T47D (cell line): ENCODE measurements around the gene SFMBT1.

Source experiments
- DNase-seq, 2 experiments: peaks; one replicate each; pipeline versions ENCODE4 v3.0.0 to v3.0.0-alpha.2; 2011 to 2012; ENCODE audit warnings: low read depth in 1 of 2, low spot score in 1 of 2
- JUND ChIP-seq: IDR thresholded peaks from 2 replicates; pipeline ENCODE4 v1.6.1; 2012; ENCODE audit warnings: low read depth
- in situ Hi-C: cut with HindIII; loops from 2 replicates; pipeline ENCODE4 v1.10.0; 2016; ENCODE audit warnings: low sequenced_read_pairs, low pct_unique_long_range_greater_than_20kb

SFMBT1 gene

DNA sequence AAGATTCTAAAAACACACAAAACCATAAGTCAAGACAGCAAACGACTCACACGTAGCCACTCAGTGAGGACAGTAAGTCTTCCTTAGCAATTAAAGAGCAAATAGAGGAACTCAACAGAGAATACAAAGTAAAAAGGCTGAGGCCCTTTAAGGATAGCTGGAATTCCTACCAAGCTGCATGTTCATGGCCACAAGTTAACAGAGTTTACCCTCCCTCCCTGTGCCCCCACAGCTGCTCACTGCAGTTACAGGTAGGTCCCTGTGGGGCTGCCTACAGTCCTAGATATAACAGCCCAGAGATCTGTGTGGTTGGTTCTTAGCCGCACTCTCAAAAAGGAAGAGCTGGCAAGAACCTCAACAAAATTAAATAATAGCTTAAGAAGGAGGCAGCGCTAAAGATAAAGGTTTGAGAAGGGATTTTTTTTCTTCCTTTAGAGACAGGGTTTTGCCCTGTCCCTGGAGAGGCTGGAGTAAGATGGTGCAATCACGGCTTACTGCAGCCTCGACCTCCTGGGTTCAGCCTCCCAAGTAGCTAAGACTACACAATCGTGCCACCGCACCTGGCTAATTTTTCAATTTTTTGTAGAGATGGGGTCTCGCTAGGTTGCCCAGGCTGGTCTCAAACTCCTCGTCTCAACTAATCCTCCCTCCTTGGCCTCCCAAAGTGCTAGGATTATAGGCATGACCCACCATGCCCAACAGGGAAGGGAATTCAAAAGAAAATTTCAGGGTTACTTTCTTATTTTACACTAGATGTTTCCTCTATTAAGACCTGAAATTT is 19.3 kb downstream of the SFMBT1 start:
- in situ Hi-C loops, result no loop called here
- no peak for TF ChIP-seq JUND
- DNase-seq, result no peak

DNA sequence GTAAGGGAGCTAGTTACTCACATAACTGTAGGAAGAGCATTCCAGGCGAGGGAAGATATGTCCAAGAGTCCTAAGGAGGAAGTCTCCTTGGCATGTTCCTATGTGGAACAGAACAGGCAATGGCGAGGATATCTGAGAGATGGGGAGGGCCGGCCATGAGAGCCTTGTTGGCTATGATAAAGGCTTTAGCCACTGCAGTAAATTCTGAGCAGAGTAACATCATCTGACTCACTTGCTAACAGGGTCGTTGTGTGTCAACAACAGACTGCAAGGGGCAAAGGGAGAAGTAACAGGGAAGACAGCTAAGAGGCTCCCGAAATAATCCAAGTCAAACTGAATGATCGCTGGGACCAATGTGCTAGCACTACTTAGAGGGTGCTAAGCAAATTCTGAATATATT is 21.6 kb downstream of the SFMBT1 start:
- in situ Hi-C loops, result no loop called here
- no peak for TF ChIP-seq JUND
- no peak for DNase-seq

DNA sequence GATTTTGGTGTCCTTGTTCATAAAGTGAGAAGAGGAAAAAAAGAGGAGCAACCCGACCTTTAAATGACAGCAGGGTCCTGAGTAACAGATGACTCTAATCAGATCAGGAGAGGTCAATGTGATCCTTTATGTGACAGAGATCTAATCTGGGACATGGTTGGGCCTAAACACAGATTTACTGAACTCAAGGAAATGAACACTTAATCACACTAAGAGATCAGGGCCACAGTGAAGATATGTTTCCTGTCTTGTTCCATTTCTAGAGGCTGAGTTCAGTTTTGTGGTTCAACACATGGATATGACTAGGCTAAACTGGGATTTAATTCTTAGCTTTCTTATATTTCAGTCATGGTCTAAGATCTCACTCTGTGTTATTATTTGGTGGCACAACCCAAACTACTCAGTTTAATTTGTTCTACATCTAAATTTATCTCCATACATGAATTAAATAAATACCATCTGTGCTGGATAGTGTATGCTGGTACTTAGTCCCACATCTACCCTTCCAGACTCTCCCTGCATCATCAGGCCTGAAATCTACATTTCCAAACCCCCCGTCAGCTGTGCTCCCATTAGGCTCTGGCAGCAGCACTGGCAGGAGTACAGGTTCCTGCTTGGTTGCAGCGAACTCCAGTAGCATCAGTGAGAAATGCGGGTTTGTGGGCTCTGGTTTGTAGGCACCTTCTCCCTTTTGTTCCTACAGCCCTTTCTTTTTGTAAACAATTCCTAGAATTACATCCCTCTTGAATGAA is 22.6 kb downstream of the SFMBT1 start:
- peak in 1 of 2 experiments; percentile 3 for DNase-seq
- in situ Hi-C loops, result no loop called here
- TF ChIP-seq JUND, result no peak

- in situ Hi-C loops, result no loop called here
- no peak for TF ChIP-seq JUND
- DNase-seq, result no peak
Measured at GRCh38 chr3:53022647-53023046, 23.2 kb downstream of the SFMBT1 start.

DNA sequence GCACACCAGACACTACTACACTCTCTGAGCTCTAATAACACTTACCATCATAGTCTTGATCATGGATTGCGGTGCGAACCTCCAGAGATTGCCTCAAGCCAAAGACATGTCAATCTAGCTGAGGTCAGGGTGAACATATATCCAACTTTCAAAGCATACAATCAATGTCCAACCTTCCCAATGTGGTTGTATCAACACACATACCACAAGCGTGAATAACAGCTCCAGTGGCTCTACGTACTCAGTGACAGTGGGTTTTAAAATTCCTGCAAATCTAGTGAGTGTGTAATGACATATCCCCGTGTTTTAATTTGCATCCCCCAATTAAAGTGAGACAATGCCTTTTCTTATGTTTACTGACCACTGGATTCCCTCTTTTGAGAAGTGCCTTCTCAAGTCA is 29.6 kb downstream of the SFMBT1 start:
- DNase-seq, result no peak
- in situ Hi-C loops, result no loop called here
- no peak for TF ChIP-seq JUND

- no peak for TF ChIP-seq JUND
- DNase-seq, result no peak
- in situ Hi-C loops, result no loop called here
Measured at GRCh38 chr3:53011324-53011723, 34.5 kb downstream of the SFMBT1 start.

- no peak for DNase-seq
- in situ Hi-C loops, result no loop called here
- TF ChIP-seq JUND, result no peak
Measured at GRCh38 chr3:53009826-53010539, 35.9 kb downstream of the SFMBT1 start.

DNA sequence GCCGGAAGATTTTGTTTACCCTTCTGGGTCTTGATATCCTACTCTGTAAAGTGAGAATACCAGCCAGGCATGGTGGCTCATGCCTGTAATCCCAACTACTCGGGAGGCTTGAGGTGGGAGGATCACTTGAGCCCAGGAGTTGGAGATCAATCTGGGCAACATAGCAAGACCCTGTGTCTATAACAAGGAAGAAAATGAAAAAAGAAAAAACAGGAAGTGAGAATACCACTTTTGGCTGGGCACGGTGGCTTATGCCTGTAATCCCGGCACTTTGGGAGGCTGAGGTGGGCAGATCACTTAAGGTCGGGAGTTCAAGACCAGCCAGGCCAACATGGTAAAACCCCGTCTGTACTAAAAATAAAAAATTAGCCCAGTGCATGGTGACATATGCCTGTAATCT is 36.9 kb downstream of the SFMBT1 start:
- DNase-seq, result no peak
- TF ChIP-seq JUND, result no peak
- in situ Hi-C loops, result no loop called here

DNA sequence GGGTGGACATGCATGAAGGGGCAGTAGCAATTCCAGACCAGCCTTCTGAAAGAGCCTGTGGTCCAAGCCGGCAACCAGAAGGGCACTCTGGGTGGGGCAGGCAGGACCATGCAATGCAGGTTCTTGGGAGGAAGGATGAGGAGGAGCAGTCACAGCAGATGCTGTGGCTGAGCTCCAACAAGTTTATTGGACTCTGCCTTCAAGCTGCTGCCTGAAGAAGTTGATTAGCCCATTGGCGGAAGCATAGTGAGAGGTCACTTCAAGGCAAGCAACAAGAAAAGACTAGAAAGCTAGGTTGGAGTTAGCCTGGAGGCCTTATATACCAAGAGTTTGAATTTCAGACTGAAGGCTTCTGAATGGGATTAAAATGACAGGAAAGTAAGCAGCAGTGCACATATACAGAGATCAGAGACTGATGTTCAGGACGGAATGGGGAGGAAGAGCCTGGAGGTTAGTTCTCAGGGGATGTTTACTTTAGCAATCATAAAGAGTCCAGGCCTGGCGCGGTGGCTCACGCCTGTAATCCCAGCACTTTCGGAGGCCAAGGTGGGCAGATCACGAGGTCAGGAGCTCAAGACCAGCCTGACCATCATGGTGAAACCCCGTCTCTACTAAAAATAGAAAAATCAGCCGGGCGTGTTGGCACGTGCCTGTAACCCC is 39.9 kb downstream of the SFMBT1 start:
- no peak for DNase-seq
- TF ChIP-seq JUND, result no peak
- in situ Hi-C loops, result no loop called here

DNA sequence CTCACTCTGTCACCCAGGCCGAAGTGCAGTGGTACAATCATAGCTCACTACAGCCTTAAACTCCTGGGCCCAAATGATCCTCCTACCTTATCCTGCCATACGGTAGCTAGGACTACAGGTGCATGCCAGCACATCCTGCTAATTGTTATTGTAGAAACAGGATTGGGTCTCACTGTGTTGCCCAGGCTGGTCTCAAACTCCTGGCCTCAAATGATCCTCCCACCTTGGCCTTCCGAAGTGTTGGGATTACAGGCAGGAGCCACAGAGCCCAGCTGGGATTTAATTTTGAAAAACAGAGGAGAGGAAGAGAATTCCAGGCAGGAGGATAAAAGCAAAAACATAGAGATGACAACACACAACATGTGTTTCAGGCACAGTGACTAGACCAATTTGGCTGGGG is 40.5 kb downstream of the SFMBT1 start:
- no peak for DNase-seq
- TF ChIP-seq JUND, result no peak
- in situ Hi-C loops, result no loop called here

DNA sequence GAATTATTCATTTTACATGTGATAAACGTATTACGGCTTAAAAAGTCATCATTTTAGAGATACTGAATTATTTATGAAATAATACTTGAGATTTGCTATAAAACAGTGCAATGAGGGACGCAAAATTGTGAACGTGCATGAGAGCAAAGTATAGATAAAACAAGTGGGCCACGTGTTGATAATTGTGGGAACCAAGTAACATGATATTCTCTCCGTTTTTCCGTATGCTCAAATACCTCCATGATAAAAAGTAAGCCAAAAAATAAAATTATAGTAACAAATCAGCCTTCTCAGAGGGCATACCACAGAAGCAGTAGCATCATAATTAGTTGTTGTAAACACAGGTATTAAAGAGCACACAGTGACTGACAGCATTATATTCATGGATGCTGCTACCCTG is 42.6 kb downstream of the SFMBT1 start:
- in situ Hi-C loops, result no loop called here
- no peak for TF ChIP-seq JUND
- no peak for DNase-seq

DNA sequence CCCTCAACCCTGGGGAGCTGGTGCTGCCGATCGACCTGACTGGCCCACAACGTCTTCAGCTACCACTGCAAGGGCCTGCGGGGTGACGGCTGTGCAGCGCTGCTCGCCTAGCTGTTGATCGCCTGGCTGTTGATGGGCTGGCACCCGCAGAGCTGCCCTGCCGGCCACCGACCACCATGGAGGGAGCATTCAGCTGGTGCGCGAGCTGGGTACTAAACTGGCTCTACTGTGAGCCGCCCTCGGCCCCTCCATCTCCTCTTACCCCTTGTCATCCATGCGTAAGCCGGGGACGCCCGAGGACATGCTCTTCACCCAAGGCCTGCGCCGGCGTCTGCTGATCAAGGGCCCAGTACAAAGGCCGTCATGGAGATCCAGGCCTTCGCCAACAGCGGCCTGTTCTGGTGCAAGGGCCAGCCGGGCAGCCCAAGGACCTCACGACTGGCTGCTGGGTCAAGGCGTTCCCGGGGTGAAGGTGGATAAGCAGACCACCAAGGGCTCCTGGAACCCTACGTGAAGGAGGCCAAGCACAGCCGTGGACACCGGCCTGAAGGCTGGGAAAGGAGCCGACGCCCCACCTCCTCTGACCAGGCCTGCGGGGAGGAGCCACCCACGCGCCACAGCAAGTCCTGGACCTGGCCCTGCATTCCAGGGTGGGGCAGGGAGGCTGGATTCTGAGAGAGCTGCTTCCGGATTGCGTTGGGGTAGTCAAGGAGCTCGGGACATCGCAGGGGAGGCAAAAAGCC is 46.9 kb downstream of the SFMBT1 start:
- no peak for TF ChIP-seq JUND
- in situ Hi-C loops, result no loop called here
- no peak for DNase-seq
